Activated T-helper 1 cell treated with anti-CD3 and anti-CD28 coated beads, Interleukin-12 subunit alpha, Interleukin-12 subunit beta, Interleukin-2, Interleukin-4 antibody, amounts not matched to agents 30 ng/mL and 10 ng/mL and 1 ng/mL, durations not matched to agents 14 hours and 24 hours and 36 hours (primary cell): Measurements from ENCODE around the gene RNMT. TPM values are rescaled to one million over a fixed set of nuclear protein-coding genes. Genes with fewer than 3 reads are reported as not detected.
"Not testable (repeated sequence)": the region's sequence is repeated elsewhere in the genome, so short reads cannot be mapped to it uniquely, and the experiment has no call there.

Experiments
- DNase-seq: peaks from one replicate; pipeline ENCODE4 v3.0.0; 2021; ENCODE audit warnings: low spot score
- H3K27ac Mint-ChIP-seq: one replicate; pipeline ENCODE4 v1.8.0; 2021; ENCODE audit warnings: mild to moderate bottlenecking, mixed read lengths
- H3K27me3 Mint-ChIP-seq: one replicate; pipeline ENCODE4 v1.8.0; 2022; ENCODE audit warnings: mild to moderate bottlenecking, moderate library complexity, mixed read lengths; ENCODE audit not compliant: insufficient read depth
- H3K36me3 Mint-ChIP-seq: one replicate; pipeline ENCODE4 v1.8.0; 2021; ENCODE audit warnings: low read depth, mixed read lengths
- H3K4me1 Mint-ChIP-seq: one replicate; pipeline ENCODE4 v1.8.0; 2021; ENCODE audit warnings: low read depth, mixed read lengths
- H3K4me3 Mint-ChIP-seq: one replicate; pipeline ENCODE4 v1.8.0; 2021; ENCODE audit warnings: mild to moderate bottlenecking, moderate library complexity, mixed read lengths
- H3K9me3 Mint-ChIP-seq: one replicate; pipeline ENCODE4 v1.8.0; 2021; ENCODE audit warnings: mixed read lengths
- intact Hi-C: fragments of 100-400 bp; cut with micrococcal nuclease; formaldehyde crosslinking; loops from one replicate; pipeline ENCODE4 v1.15.1; 2024
- total RNA-seq: library from RNA; stranded (reverse); gene quantifications from 2 replicates; pipeline ENCODE4 v1.2.3, GENCODE V29; 2022

The RNMT gene
- total RNA-seq, 1 donor from 2014 or later: 60.6 TPM

- no peak for DNase-seq
- Mint-ChIP-seq H3K9me3 (peaks cover 24% of the 10 kb centered on the region), H3K4me1 (peaks cover 8% of the 10 kb centered on the region), H3K4me3 (no peak overlapping the region), H3K36me3 (peaks cover 18% of the 10 kb centered on the region), H3K27ac (no peak overlapping the region), H3K27me3 (no peaks in the 10 kb centered on the region)
- intact Hi-C loops: no loop called here
These were observed 13.9 kb upstream of the RNMT start for GRCh38 chr18:13712400-13713131.

- H3K4me1 Mint-ChIP-seq: peaks cover 8% of the 10 kb centered on the region
- DNase-seq: no peak
- H3K27ac Mint-ChIP-seq: no peak overlapping the region
- no peak overlapping the region for H3K4me3 Mint-ChIP-seq
- H3K27me3 Mint-ChIP-seq: no peaks in the 10 kb centered on the region
- intact Hi-C loops: no loop called here
- peaks cover 14% of the 10 kb centered on the region for H3K36me3 Mint-ChIP-seq
- peaks cover 25% of the 10 kb centered on the region for H3K9me3 Mint-ChIP-seq
These were observed 12.9 kb upstream of the RNMT start for GRCh38 chr18:13713455-13714055.

- intact Hi-C loops: no loop called here
- Mint-ChIP-seq H3K27ac (no peak overlapping the region), H3K4me1 (peaks cover 8% of the 10 kb centered on the region), H3K36me3 (peaks cover 20% of the 10 kb centered on the region), H3K27me3 (no peaks in the 10 kb centered on the region), H3K4me3 (no peak overlapping the region), H3K9me3 (peaks cover 20% of the 10 kb centered on the region)
- no peak for DNase-seq
These were observed 11.1 kb upstream of the RNMT start for GRCh38 chr18:13715330-13715729.

GRCh38 chr18:13716916-13717315 lies 9.6 kb upstream of the RNMT start:
- no peaks in the 10 kb centered on the region for H3K27me3 Mint-ChIP-seq
- H3K9me3 Mint-ChIP-seq: peaks cover 12% of the 10 kb centered on the region
- H3K4me3 Mint-ChIP-seq: no peak overlapping the region
- H3K36me3 Mint-ChIP-seq: peaks cover 18% of the 10 kb centered on the region
- intact Hi-C loops: no loop called here
- no peak for DNase-seq
- peaks cover 7% of the 10 kb centered on the region for H3K4me1 Mint-ChIP-seq
- no peak overlapping the region for H3K27ac Mint-ChIP-seq

- peaks cover 12% of the 10 kb centered on the region for H3K9me3 Mint-ChIP-seq
- H3K4me1 Mint-ChIP-seq: peaks cover 33% of the 10 kb centered on the region
- no peaks in the 10 kb centered on the region for H3K27me3 Mint-ChIP-seq
- peaks cover 23% of the 10 kb centered on the region for H3K36me3 Mint-ChIP-seq
- no peak for DNase-seq
- intact Hi-C loops: no loop called here
- no peak overlapping the region for H3K4me3 Mint-ChIP-seq
- H3K27ac Mint-ChIP-seq: no peak overlapping the region
These were observed 6.3 kb upstream of the RNMT start for GRCh38 chr18:13720123-13720522.

- peaks cover 26% of the 10 kb centered on the region for H3K36me3 Mint-ChIP-seq
- intact Hi-C loops: no loop called here
- H3K4me1 Mint-ChIP-seq: peaks cover 40% of the 10 kb centered on the region
- no peak overlapping the region for H3K4me3 Mint-ChIP-seq
- H3K9me3 Mint-ChIP-seq: peaks cover 12% of the 10 kb centered on the region
- no peak overlapping the region for H3K27ac Mint-ChIP-seq
- no peak for DNase-seq
- no peaks in the 10 kb centered on the region for H3K27me3 Mint-ChIP-seq
These were observed 5.6 kb upstream of the RNMT start for GRCh38 chr18:13720847-13721246.

- H3K4me1 Mint-ChIP-seq: peaks cover 76% of the 10 kb centered on the region
- H3K9me3 Mint-ChIP-seq: no peaks in the 10 kb centered on the region
- H3K4me3 Mint-ChIP-seq: peak overlapping the region; percentile 93
- H3K27ac Mint-ChIP-seq: peak overlapping the region; percentile 61
- intact Hi-C loops: loop anchor here (1.0 to 5.0 kb wide), 13 partner anchors 61 to 1873 kb away; partner anchors contain the start of genes AFG3L2, CEP192, CHMP1B and PTPN2
- no peak for DNase-seq
- H3K36me3 Mint-ChIP-seq: peaks cover 26% of the 10 kb centered on the region
- no peaks in the 10 kb centered on the region for H3K27me3 Mint-ChIP-seq
These were observed 774 bp upstream of the RNMT start for GRCh38 chr18:13725566-13726231.

- peak overlapping the region; percentile 86 for H3K27ac Mint-ChIP-seq
- peaks cover 26% of the 10 kb centered on the region for H3K36me3 Mint-ChIP-seq
- H3K9me3 Mint-ChIP-seq: no peaks in the 10 kb centered on the region
- peak overlapping the region; percentile 93 for H3K4me3 Mint-ChIP-seq
- intact Hi-C loops: loop anchor here (1.0 to 5.0 kb wide), 14 partner anchors 62 to 1875 kb away; partner anchors contain the start of genes AFG3L2, CEP192, CEP76 and CHMP1B
- DNase-seq: no peak
- peaks cover 75% of the 10 kb centered on the region for H3K4me1 Mint-ChIP-seq
- H3K27me3 Mint-ChIP-seq: no peaks in the 10 kb centered on the region
These were observed 479 bp downstream of the RNMT start for GRCh38 chr18:13726972-13727331.

GRCh38 chr18:13730481-13730880 lies 4.0 kb downstream of the RNMT start:
- Mint-ChIP-seq H3K4me1 (peaks cover 46% of the 10 kb centered on the region), H3K27ac (no peak overlapping the region), H3K9me3 (peaks cover 4% of the 10 kb centered on the region), H3K36me3 (peaks cover 35% of the 10 kb centered on the region), H3K27me3 (no peaks in the 10 kb centered on the region), H3K4me3 (no peak overlapping the region)
- intact Hi-C loops: no loop called here
- no peak for DNase-seq

- no peak overlapping the region for H3K27ac Mint-ChIP-seq
- DNase-seq: no peak
- H3K36me3 Mint-ChIP-seq: peaks cover 48% of the 10 kb centered on the region
- no peak overlapping the region for H3K4me3 Mint-ChIP-seq
- H3K4me1 Mint-ChIP-seq: peaks cover 11% of the 10 kb centered on the region
- no peaks in the 10 kb centered on the region for H3K27me3 Mint-ChIP-seq
- H3K9me3 Mint-ChIP-seq: peaks cover 4% of the 10 kb centered on the region
- intact Hi-C loops: no loop called here
These were observed 9.2 kb downstream of the RNMT start for GRCh38 chr18:13735681-13736080.

GRCh38 chr18:13745696-13746095 lies 19.2 kb downstream of the RNMT start:
- intact Hi-C loops: no loop called here
- H3K36me3 Mint-ChIP-seq: peaks cover 66% of the 10 kb centered on the region
- H3K27ac Mint-ChIP-seq: no peak overlapping the region
- H3K4me3 Mint-ChIP-seq: no peak overlapping the region
- H3K9me3 Mint-ChIP-seq: no peaks in the 10 kb centered on the region
- H3K27me3 Mint-ChIP-seq: no peaks in the 10 kb centered on the region
- no peaks in the 10 kb centered on the region for H3K4me1 Mint-ChIP-seq
- no peak for DNase-seq

- H3K36me3 Mint-ChIP-seq: peaks cover 70% of the 10 kb centered on the region
- no peak overlapping the region for H3K4me3 Mint-ChIP-seq
- no peak overlapping the region for H3K27ac Mint-ChIP-seq
- intact Hi-C loops: no loop called here
- DNase-seq: no peak
- no peaks in the 10 kb centered on the region for H3K9me3 Mint-ChIP-seq
- no peaks in the 10 kb centered on the region for H3K4me1 Mint-ChIP-seq
- H3K27me3 Mint-ChIP-seq: no peaks in the 10 kb centered on the region
These were observed 20.2 kb downstream of the RNMT start for GRCh38 chr18:13746633-13747032.

- H3K4me1 Mint-ChIP-seq, DNase-seq, H3K27ac Mint-ChIP-seq, H3K4me3 Mint-ChIP-seq, intact Hi-C loops, H3K27me3 Mint-ChIP-seq, H3K9me3 Mint-ChIP-seq: not testable (repeated sequence)
- H3K36me3 Mint-ChIP-seq: peaks cover 75% of the 10 kb centered on the region
These were observed 25.1 kb downstream of the RNMT start for GRCh38 chr18:13751599-13751998.
